Stomach (tissue), 9 donors: ENCODE measurements around the gene HIBCH. TPM values are rescaled to one million over a fixed set of nuclear protein-coding genes. Genes with fewer than 3 reads are reported as not detected.

ENCODE experiments used
- DNase-seq, 2 donors: peaks; one replicate each; pipeline versions ENCODE4 v3.0.0 to v3.0.0-alpha.2; 2013 to 2019
- H3K27ac ChIP-seq, 5 donors: fragments of 200-600 bp in 4 of 5; sonication (generic) in 4 of 5; one replicate each; pipeline ENCODE4 v1.5.1; 2013 to 2019; ENCODE audit warnings: mild to moderate bottlenecking in 1 of 5, moderate library complexity in 1 of 5
- H3K27me3 ChIP-seq, 3 donors: fragments of 200-600 bp; sonication (generic); one replicate each; pipeline ENCODE4 v1.5.1; 2017 to 2019; ENCODE audit warnings: mixed run types in 1 of 3
- H3K36me3 ChIP-seq, 4 donors: fragments of 200-600 bp; sonication (generic); 1 replicate in 3 of 4; 2 replicates in 1 of 4; pipeline ENCODE4 v1.5.1; 2016 to 2019
- H3K4me1 ChIP-seq, 4 donors: fragments of 200-600 bp; sonication (generic); one replicate each; pipeline ENCODE4 v1.5.1; 2016 to 2019
- H3K4me3 ChIP-seq, 4 donors: fragments of 200-600 bp; sonication (generic) in 3 of 4; one replicate each; pipeline ENCODE4 v1.5.1; 2016 to 2019; ENCODE audit warnings: mild to moderate bottlenecking in 1 of 4
- H3K9me3 ChIP-seq, 4 donors: fragments of 200-600 bp; sonication (generic); one replicate each; pipeline ENCODE4 v1.5.1; 2016 to 2019
- EP300 ChIP-seq: sonication (generic); formaldehyde crosslinking; IDR thresholded peaks from one replicate; pipeline ENCODE4 v1.6.1; 2017; ENCODE audit warnings: antibody characterized with exemption
- POLR2A ChIP-seq, 4 donors: fragments of 450-650 bp; IDR thresholded peaks; one replicate each; pipeline ENCODE4 v1.6.1; 2016; ENCODE audit warnings: antibody characterized with exemption in 4 of 4, control low read depth in 2 of 4, mild to moderate bottlenecking in 1 of 4, moderate library complexity in 1 of 4
- POLR2AphosphoS5 ChIP-seq, 3 donors: sonication (generic); formaldehyde crosslinking; IDR thresholded peaks; one replicate each; pipeline ENCODE4 v1.6.1; 2016; ENCODE audit warnings: antibody characterized with exemption in 3 of 3
- WGBS, 5 donors: extraction: QIAGEN DNeasy Blood & Tissue Kit in 3 of 5; methylation state at CpG; one replicate each; pipeline versions ENCODE4 v1.1.5 to v1.1.7; 2013 to 2018; 5-methylcytosine and 5-hydroxymethylcytosine counted together
- intact Hi-C: fragments of 100-400 bp; cut with DNase I; formaldehyde crosslinking; loops from one replicate; pipeline ENCODE4 v1.15.1; 2023; ENCODE audit warnings: low total_unique reads
- polyA plus RNA-seq, 3 donors: library from polyadenylated mRNA; stranded (reverse); fragments of 200-250 nt; gene quantifications; one replicate each; pipeline ENCODE4 v1.2.3, GENCODE V29; 2013
- total RNA-seq, 5 donors: library from RNA; depleted of rRNA; stranded (reverse); fragments of >200 nt; gene quantifications; one replicate each; pipeline versions ENCODE4 v1.1.0 to v1.2.3, GENCODE V29; 2014 to 2016
- TF ChIP-seq, protein P1 (sequence below), 7 experiments: fragments of 450-650 bp in 4 of 7; fragments of 200-600 bp in 3 of 7; sonication (generic) in 3 of 7; IDR thresholded peaks; one replicate each; pipeline ENCODE4 v1.5.1; 2016 to 2019; ENCODE audit warnings: antibody characterized with exemption in 7 of 7, control low read depth in 2 of 7, mild to moderate bottlenecking in 1 of 7
- donor health status: healthy with polysubstance abuse.
- donor health status: Bipolar disorder and iron deficiency.
- donor health status: healthy.

HIBCH gene
- total and polyA plus RNA-seq, 8 donors = 10.3 to 93.3 (median 23.1) TPM

DNA sequence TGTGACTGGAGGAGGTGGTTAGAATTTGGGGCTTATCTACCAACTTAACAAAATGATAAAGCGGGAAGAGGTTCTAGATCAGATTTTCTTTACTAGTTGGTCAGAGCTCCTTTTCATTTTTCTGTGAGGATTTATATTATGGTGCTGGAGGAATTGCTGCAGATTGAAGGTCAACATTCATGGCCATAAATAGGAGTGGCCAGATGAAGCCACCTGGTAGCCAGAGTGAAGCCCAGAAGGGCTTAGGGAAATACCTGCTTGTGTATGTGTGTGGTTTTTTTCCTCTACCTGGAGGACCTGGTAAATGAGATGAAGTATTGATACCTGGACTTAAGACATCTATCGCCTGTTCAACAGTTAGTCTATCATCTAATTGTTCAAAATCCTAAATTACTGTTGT lies 134.2 kb downstream of the HIBCH start:
- Histone ChIP-seq H3K36me3 (no peaks in the 10 kb centered on the region), H3K4me3 (no peak overlapping the region), H3K27ac (no peak overlapping the region), H3K4me1 (peaks cover 0 to 33% (median 8%) of the 10 kb centered on the region in 4 donors), H3K27me3 (no peaks in the 10 kb centered on the region), H3K9me3 (no peaks in the 10 kb centered on the region)
- DNase-seq = no peak
- TF ChIP-seq POLR2A (IDR thresholded peaks at IDR 0.05) (no peak), POLR2AphosphoS5 (IDR thresholded peaks at IDR 0.05) (no peak), EP300 (no peak)
- TF ChIP-seq, protein P1, sequence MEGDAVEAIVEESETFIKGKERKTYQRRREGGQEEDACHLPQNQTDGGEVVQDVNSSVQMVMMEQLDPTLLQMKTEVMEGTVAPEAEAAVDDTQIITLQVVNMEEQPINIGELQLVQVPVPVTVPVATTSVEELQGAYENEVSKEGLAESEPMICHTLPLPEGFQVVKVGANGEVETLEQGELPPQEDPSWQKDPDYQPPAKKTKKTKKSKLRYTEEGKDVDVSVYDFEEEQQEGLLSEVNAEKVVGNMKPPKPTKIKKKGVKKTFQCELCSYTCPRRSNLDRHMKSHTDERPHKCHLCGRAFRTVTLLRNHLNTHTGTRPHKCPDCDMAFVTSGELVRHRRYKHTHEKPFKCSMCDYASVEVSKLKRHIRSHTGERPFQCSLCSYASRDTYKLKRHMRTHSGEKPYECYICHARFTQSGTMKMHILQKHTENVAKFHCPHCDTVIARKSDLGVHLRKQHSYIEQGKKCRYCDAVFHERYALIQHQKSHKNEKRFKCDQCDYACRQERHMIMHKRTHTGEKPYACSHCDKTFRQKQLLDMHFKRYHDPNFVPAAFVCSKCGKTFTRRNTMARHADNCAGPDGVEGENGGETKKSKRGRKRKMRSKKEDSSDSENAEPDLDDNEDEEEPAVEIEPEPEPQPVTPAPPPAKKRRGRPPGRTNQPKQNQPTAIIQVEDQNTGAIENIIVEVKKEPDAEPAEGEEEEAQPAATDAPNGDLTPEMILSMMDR (IDR thresholded peaks at IDR 0.05) = no peak
- WGBS, 5 donors = 96 to 100% (median 97%) methylated on average over 2 of the region's 2 CpGs
- intact Hi-C loops = no loop called here

DNA sequence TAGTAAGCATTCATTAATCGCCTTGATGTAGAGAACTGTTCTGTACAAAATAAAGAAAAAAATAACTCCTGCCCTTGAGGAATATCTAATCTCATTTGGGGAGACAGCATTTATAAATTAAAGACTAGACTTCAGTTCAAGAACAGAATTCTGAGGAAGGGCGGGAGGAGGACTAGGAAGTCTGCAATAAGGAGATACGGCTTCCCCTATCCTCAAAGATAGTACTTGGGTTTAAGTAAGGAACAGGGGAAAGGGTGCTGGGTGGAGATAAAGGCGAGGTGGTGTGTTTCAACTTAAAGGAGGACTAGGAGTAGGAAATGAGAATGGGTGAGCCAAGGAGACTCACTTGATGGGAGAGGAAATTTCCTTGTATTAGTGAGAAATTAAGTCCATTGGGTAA lies 135.2 kb downstream of the HIBCH start:
- no peaks in the 10 kb centered on the region for H3K36me3 ChIP-seq
- TF ChIP-seq, protein P1 (IDR thresholded peaks at IDR 0.05) = no peak
- no peak for TF ChIP-seq EP300
- TF ChIP-seq POLR2AphosphoS5 (IDR thresholded peaks at IDR 0.05) = no peak
- no peak for TF ChIP-seq POLR2A (IDR thresholded peaks at IDR 0.05)
- DNase-seq = no peak
- no peaks in the 10 kb centered on the region for H3K9me3 ChIP-seq
- peaks cover 0 to 41% (median 17%) of the 10 kb centered on the region in 4 donors for H3K4me1 ChIP-seq
- 63 to 77% (median 74%) methylated on average over 4 of the region's 4 CpGs for WGBS, 5 donors
- no peak overlapping the region for H3K27ac ChIP-seq
- no peak overlapping the region for H3K4me3 ChIP-seq
- H3K27me3 ChIP-seq = no peaks in the 10 kb centered on the region
- intact Hi-C loops = no loop called here

DNA sequence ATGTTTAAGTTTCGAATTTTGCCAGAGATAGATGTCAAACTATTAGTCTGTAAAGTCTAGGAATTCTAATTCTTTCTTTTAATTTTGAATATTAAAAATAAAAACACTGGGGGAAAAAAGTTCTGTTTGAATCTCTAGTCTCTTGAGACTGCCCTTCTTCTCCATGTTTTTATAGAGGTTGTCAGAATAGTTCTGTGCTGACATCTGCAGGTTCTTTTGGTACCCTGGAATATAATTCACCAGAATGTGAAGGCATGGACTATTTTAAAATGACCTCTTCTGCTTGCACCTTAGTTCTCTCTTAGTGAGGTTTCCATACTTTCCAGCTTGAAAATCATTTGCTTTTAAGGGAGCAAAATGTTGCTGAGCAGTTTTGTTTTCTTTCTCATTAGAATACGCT lies 136.1 kb downstream of the HIBCH start:
- WGBS, 5 donors = 62 to 88% (median 83%) methylated on average over 2 of the region's 2 CpGs
- Histone ChIP-seq H3K4me1 (peaks cover 0 to 41% (median 17%) of the 10 kb centered on the region in 4 donors), H3K36me3 (no peaks in the 10 kb centered on the region), H3K27me3 (no peaks in the 10 kb centered on the region), H3K4me3 (no peak overlapping the region), H3K27ac (peak overlapping the region in 2 of 5 donors; percentile 9 to 82), H3K9me3 (no peaks in the 10 kb centered on the region)
- intact Hi-C loops = no loop called here
- no peak for DNase-seq
- TF ChIP-seq POLR2A (IDR thresholded peaks at IDR 0.05) = no peak
- TF ChIP-seq, protein P1 (IDR thresholded peaks at IDR 0.05) = no peak
- TF ChIP-seq EP300 = no peak
- TF ChIP-seq POLR2AphosphoS5 (IDR thresholded peaks at IDR 0.05) = no peak

DNA sequence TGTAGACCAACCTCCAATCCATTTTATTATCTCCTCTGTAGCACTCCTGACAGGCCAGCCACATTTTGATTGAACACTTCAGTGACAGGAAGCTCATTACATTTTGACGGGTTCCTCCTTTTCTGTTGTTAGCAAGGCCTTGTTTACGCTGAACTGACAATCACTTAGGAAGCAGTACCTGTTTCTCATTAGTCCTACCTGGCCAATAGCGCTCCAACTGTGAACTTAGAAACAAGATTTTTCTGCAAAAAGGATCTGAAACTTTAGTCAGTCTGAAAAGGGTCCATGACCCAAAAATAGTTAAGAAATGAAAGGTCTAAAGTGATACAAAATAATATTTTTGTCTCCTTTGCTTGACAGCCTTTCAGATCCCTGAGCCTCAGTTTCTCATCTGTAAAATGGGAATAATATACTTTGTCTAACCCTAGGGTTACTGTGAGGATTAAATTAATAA lies 137.5 kb downstream of the HIBCH start:
- no peaks in the 10 kb centered on the region for H3K9me3 ChIP-seq
- H3K36me3 ChIP-seq = no peaks in the 10 kb centered on the region
- H3K4me1 ChIP-seq = peaks cover 0 to 41% (median 17%) of the 10 kb centered on the region in 4 donors
- intact Hi-C loops = no loop called here
- H3K4me3 ChIP-seq = no peak overlapping the region
- no peak for DNase-seq
- peak overlapping the region in 2 of 5 donors; percentile 36 to 82 for H3K27ac ChIP-seq
- no peaks in the 10 kb centered on the region for H3K27me3 ChIP-seq
- TF ChIP-seq POLR2A (IDR thresholded peaks at IDR 0.05) = no peak
- TF ChIP-seq POLR2AphosphoS5 (IDR thresholded peaks at IDR 0.05) = no peak
- TF ChIP-seq, protein P1 (IDR thresholded peaks at IDR 0.05) = no peak
- no peak for TF ChIP-seq EP300
- 69 to 81% (median 75%) methylated on average over 3 of the region's 3 CpGs for WGBS, 5 donors
